Omental fat pad (tissue), 4 donors: ENCODE results near the gene MYBPC3. TPM values are rescaled to one million over a fixed set of nuclear protein-coding genes. Genes with fewer than 3 reads are reported as not detected.
"Not testable (repeated sequence)": the region's sequence is repeated elsewhere in the genome, so short reads cannot be mapped to it uniquely, and the experiment has no call there.

ENCODE experiments used
- ATAC-seq: fragments of 150-250 bp; one replicate; pipeline ENCODE4 v1.9.1; 2016; ENCODE audit warnings: mild to moderate bottlenecking, moderate library complexity; ENCODE audit not compliant: low FRiP score
- DNase-seq: peaks from one replicate; pipeline ENCODE4 v3.0.0-alpha.2; 2019; ENCODE audit warnings: low spot score
- total RNA-seq, 4 donors: library from RNA; depleted of rRNA; stranded (reverse); fragments of >200 nt; gene quantifications; one replicate each; pipeline ENCODE4 v1.1.0, GENCODE V29; 2016
- TF ChIP-seq, protein P1 (sequence below), 3 donors: fragments of 450-650 bp; IDR thresholded peaks; one replicate each; pipeline ENCODE4 v1.5.1; 2016 to 2017; ENCODE audit warnings: antibody characterized with exemption in 3 of 3, mild to moderate bottlenecking in 3 of 3, moderate library complexity in 2 of 3

Gene MYBPC3
- total RNA-seq, 4 donors from 2014 or later = 0.19 to 0.79 (median 0.21) TPM

DNA sequence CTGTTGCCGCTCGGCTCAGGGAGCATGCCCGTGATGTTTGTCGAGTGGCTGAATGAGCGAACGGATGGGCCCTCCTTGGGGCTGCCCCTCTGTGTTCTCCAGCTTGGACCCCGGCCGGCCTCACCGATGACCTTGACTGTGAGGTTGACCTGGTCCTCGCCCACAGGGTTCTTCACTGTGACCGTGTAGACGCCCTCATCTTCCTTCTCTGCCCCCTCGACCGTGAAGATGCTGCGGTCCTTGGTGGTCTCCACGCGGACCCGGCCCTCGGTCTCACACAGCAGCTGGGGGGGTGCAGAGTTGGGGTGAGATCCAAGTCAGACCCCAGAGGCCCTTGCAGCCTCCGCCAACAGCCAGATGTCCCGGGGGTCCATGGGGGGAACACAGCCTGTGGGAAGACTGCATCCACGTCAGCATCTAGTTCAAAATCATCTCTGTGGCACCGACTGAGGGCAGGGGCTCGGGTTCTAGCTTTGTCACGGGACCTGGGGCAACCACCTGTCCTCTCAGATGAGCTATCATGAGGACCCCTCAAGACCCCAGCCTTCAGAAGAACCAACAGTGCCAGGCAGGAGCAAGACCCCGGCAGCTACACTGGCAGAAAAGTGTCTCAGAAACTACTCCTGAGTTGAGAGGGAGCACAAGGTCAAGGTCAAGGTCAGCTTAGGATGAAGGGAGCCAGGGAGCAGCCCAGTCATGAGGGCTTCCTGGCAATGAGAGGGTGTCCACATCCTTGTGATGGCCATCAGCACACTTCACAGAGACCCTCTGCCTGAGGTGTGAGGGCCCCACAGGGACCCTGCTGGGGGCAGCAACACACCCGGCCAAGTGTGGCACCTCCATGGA, 13.9 kb downstream of the MYBPC3 start:
- DNase-seq (no peak), ATAC-seq (no peak)
- TF ChIP-seq, protein P1, sequence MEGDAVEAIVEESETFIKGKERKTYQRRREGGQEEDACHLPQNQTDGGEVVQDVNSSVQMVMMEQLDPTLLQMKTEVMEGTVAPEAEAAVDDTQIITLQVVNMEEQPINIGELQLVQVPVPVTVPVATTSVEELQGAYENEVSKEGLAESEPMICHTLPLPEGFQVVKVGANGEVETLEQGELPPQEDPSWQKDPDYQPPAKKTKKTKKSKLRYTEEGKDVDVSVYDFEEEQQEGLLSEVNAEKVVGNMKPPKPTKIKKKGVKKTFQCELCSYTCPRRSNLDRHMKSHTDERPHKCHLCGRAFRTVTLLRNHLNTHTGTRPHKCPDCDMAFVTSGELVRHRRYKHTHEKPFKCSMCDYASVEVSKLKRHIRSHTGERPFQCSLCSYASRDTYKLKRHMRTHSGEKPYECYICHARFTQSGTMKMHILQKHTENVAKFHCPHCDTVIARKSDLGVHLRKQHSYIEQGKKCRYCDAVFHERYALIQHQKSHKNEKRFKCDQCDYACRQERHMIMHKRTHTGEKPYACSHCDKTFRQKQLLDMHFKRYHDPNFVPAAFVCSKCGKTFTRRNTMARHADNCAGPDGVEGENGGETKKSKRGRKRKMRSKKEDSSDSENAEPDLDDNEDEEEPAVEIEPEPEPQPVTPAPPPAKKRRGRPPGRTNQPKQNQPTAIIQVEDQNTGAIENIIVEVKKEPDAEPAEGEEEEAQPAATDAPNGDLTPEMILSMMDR (IDR thresholded peaks at IDR 0.05) = no peak

DNA sequence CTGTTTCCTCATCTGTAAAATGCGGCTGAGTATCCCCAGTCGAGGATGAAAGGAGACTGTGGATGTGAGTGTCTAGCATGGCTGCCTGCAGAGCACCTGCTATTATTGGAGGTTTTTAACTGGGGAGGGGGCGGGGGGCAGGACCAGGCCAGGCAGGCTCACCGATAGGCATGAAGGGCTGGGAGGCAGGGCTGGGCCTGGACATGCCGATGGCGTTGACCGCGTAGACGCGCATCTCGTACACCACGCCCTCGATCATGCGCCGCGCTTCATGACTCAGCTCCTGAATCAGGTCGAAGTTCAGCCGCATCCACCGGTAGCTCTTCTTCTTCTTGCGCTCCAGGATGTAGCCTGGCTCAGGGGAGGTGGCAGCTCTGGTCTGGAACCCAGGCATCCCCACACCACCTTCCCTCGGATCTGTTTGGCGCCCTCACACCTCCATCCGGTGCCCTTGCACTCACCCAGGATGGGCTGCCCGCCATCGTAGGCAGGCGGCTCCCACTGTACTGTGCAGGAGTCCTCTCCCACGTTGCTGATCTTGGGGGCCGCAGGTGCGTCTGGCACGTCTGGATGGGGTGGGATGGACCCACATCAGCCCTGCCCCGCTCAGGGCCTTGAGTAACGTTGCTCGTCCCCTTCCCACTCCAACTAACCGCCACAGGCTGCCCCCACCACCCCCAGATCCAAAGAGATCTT, 15.1 kb downstream of the MYBPC3 start:
- no peak for ATAC-seq
- DNase-seq = no peak
- TF ChIP-seq, protein P1 (IDR thresholded peaks at IDR 0.05) = no peak

DNA sequence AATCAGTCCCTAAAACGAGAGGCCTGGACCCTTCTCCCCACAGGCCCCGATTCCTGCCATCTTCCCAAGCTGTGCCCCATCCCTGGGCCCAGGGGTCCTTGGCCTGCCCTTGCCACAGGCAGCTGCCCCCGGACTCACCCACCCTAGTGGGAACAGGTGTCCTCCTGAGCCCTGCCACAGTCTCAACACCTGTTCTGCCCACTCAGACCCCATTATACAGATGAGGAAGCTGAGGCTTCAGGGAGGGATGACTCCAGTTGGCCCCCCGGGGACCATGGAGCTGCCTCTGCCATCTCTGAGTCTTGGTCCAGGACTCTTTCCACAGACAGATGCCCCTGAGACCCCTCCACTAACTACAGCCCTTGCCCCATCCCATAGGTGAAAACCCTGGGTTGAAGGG, 15.9 kb downstream of the MYBPC3 start:
- ATAC-seq (no peak), DNase-seq (no peak)
- TF ChIP-seq, protein P1 (IDR thresholded peaks at IDR 0.05) = no peak

DNA sequence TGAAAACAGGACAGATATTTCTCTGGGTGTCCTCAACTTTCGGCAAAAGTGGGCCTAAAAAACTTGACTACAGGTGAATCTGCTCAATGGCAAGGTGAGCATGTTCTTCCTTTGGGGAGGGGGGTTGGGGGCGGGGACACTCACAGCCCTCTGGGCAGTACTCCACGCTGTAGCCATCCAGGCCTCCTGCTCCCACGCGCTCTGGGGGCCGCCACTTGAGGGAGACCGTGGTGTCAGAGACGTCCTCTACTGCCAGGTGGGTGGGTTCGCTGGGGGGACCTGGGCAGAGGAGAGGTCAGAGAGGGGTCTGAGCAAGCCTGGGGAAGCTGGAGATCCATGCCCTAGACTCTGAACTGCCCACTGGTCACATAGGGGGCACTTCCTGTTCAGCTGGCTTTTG, 16.8 kb downstream of the MYBPC3 start:
- DNase-seq (no peak), ATAC-seq (no peak)
- TF ChIP-seq, protein P1 (IDR thresholded peaks at IDR 0.05) = no peak

DNA sequence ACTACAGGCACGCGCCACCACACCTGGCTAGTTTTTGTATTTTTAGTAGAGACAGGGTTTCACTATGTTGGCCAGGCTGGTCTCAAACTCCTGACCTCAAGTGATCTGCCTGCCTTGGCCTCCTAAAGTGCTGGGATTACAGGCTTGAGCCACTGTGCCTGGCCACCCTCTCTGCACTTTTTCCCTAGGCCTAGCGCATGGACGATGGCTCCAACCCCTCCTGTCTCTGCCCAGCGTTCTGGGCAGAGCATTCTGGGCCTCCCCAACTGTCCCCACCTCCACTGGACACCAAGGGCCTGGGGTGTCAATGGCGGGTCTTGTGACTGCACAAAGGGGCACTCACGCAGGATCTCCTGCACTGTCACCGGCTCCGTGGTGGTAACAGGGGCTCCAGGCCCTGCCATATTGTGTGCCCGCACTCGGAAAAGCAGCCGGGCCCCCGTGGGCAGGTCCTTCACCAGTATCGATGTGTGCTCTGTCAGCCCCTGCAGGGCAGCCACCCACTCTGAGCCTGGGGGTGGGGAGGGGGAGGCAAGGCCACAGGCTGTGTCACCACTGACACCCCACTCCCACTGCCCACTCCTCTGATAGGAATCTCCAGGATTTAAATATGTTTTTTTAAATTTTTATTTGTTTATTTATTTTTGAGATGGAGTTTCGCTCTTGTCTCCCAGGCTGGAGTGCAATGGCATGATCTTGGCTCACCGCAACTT, 17.6 kb downstream of the MYBPC3 start:
- DNase-seq, ATAC-seq: not testable (repeated sequence)

DNA sequence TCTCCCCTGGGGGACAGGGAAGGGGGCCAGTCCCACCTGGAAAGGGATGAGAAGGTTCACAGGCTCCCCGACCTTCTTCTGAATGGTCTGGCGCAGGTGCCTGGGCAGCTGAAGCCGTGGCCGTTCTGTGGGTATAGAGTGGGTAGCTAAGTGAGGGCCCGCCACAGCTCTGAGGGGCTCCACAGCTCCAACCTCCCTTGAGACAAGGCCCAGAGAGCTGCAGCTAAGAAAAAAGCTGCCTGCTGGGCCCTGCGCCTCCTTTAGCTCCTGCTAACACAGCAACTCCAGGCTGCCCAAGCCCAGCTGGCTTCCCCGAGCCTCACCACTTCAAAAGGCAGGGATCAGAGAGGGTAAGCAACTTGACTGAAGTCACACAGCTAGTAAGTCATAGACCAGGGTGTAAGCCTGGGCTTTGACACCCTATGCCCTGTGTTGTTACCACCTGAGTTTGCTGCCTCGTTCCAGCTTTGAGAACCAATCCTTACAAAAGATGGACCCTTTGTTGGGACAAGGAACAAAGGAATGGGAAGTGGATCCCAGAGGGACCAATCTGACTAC, 18.5 kb downstream of the MYBPC3 start:
- DNase-seq (no peak), ATAC-seq (no peak)
- TF ChIP-seq, protein P1 (IDR thresholded peaks at IDR 0.05) = no peak

DNA sequence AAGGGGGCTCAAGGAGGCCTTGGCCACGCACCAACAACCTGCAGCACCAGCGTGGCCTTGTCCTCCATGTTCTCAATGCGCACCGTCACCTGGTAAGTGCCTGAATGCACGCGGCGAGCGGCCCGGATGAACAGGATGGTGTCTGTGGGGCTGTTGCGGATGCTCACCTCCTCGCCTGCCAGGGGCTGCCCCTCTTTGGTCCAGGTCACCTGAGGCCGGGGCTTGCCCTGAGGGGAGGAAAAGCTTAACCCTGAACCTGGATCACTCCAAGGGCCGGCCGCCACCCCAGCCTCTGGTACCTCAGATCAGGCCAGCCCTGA, 19.0 kb downstream of the MYBPC3 start:
- no peak for DNase-seq
- ATAC-seq = no peak
- TF ChIP-seq, protein P1 (IDR thresholded peaks at IDR 0.05) = no peak
